Mucosa of gallbladder (tissue), 1 donor: ENCODE results near the gene MTARC2. TPM values are rescaled to one million over a fixed set of nuclear protein-coding genes. Genes with fewer than 3 reads are reported as not detected.
"Not testable (repeated sequence)": the region's sequence is repeated elsewhere in the genome, so short reads cannot be mapped to it uniquely, and the experiment has no call there.

Source experiments
- DNase-seq: peaks from one replicate; pipeline ENCODE4 v3.0.0-alpha.2; 2020; ENCODE audit warnings: low spot score
- total RNA-seq: library from RNA; stranded (reverse); gene quantifications from one replicate; pipeline ENCODE4 v1.2.1, GENCODE V29; 2021
- donor health status: DM: no; HTN: no; CAD: no.

Gene MTARC2
- total RNA-seq, 1 donor from 2014 or later, result 78.0 TPM

GRCh38 chr1:220732137-220732536, 16.0 kb upstream of the MTARC2 start:
- DNase-seq, result no peak

- no peak for DNase-seq
These were observed 15.5 kb upstream of the MTARC2 start for GRCh38 chr1:220732621-220733020.

GRCh38 chr1:220733086-220733601, 15.0 kb upstream of the MTARC2 start:
- DNase-seq, result peak; percentile 61

GRCh38 chr1:220734571-220735326, 13.4 kb upstream of the MTARC2 start:
- DNase-seq, result peak; percentile 59

- DNase-seq, result not testable (repeated sequence)
These were observed 11.8 kb upstream of the MTARC2 start for GRCh38 chr1:220736283-220736682.

GRCh38 chr1:220741349-220741748, 6.8 kb upstream of the MTARC2 start:
- DNase-seq, result no peak

- no peak for DNase-seq
These were observed 6.3 kb upstream of the MTARC2 start for GRCh38 chr1:220741825-220742224.

GRCh38 chr1:220742520-220742919, 5.6 kb upstream of the MTARC2 start:
- DNase-seq, result no peak

- no peak for DNase-seq
These were observed 1.3 kb upstream of the MTARC2 start for GRCh38 chr1:220746851-220747250.

- DNase-seq, result no peak
These were observed 559 bp upstream of the MTARC2 start for GRCh38 chr1:220747437-220748088.

- DNase-seq, result no peak
These were observed 814 bp downstream of the MTARC2 start for GRCh38 chr1:220748936-220749335.

- DNase-seq, result no peak
These were observed 2.0 kb downstream of the MTARC2 start for GRCh38 chr1:220750131-220750515.

GRCh38 chr1:220751111-220751510, 3.0 kb downstream of the MTARC2 start:
- DNase-seq, result peak; percentile 75

GRCh38 chr1:220754212-220754917, 6.2 kb downstream of the MTARC2 start:
- DNase-seq, result no peak

GRCh38 chr1:220754918-220755295, 6.8 kb downstream of the MTARC2 start:
- DNase-seq, result no peak

- DNase-seq, result no peak
These were observed 7.2 kb downstream of the MTARC2 start for GRCh38 chr1:220755309-220755708.

GRCh38 chr1:220757441-220757840, 9.3 kb downstream of the MTARC2 start:
- DNase-seq, result no peak

GRCh38 chr1:220759147-220759546, 11.0 kb downstream of the MTARC2 start:
- DNase-seq, result no peak

GRCh38 chr1:220761688-220762427, 13.7 kb downstream of the MTARC2 start:
- peak; percentile 75 for DNase-seq

- DNase-seq, result no peak
These were observed 16.6 kb downstream of the MTARC2 start for GRCh38 chr1:220764757-220765156.

GRCh38 chr1:220767312-220768125, 19.4 kb downstream of the MTARC2 start:
- DNase-seq, result no peak
